ENCODE data around the gene PKD1L1.
"Not testable (repeated sequence)": the region's sequence is repeated elsewhere in the genome, so short reads cannot be mapped to it uniquely, and the experiment has no call there.

PKD1L1 gene

DNA sequence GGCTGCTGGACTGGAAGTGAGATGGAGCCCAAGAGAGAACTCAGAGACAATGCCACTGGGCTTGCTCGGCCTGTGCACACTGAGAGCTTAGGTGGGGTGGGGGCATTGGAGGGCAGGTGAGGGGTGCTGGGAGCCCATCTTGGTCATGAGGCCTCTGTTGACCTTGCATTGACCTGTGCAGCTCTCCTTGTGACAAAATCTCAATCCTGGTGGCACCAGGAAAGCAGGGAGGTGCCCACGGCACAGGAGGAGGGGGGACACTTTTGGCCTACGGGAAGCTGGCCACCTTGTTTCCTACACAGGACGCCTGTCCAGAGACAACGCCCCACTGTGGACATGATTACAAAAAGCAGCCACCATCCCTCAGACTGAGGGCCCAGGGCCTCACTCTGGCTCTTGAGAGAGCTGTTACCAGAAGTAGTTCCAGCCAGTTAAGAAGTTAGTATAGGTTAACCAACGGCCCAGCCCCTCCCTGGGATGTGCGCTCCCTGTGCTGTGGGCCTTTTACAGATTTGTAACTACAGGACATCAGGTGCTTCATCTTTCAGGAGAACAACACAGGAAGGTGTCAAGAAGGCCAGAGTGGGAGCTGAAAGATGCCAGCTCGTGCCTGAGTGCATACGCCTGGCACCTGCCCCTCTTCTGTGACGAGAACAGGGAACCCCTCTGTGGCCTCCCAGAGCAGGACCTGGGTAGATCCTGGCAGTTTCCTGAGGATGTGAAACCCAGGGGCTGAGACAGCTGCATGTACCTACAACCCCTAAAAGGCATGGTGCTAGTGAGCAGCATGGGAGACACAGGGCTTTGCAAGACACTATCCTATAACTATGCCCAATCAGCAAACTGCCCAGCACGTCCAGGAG lies 10.3 kb downstream of the PKD1L1 start:
- DNase-seq: no peak

DNA sequence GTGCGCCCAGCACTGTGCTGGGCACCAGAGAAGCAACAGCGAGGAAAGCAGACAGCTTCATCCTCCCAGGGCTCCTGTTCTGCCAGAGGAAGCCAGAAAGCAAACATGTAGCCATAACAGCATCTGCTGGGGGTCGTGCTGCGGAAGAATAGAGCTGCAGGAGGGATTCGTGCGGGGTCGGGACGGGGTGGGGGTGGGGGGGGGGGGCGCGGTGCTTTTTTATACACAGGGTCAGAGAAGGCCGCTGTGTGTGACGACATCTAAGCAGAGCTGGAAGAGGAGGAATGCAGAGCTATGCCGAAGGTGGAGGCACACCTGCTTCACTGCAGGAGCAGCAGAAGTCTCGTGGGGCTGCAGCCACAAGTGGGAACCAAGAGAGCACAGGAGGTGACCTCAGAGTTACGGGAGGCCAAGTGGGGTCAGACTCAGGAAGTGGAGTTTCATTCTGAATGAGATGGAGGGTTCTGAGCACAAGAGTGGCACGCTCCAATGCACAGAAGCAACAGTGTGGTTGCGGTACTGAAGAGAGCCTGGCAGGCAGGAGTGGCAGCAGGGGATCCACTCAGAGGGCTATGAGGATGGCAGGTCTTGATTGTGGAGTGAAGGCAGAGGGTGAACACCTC lies 11.1 kb downstream of the PKD1L1 start:
- DNase-seq: no peak

DNA sequence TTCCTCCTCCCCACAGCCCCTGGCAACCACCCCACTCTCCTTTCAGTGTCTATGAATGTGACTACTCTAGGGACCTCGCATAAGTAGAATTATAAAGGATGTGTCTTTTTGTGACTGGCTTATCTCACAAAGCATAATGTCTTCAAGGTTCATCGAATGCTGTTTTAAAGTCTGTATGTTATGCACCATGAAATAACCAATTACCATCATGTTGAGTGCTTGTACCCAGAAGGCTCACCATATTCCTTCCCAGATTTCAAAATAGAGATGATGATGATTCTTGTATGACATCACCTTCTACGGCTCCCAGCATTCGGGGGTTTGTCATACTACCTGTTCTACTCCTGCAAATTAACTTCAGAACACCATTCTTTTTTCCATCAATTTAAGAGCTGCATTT lies 11.9 kb downstream of the PKD1L1 start:
- no peak for DNase-seq

DNA sequence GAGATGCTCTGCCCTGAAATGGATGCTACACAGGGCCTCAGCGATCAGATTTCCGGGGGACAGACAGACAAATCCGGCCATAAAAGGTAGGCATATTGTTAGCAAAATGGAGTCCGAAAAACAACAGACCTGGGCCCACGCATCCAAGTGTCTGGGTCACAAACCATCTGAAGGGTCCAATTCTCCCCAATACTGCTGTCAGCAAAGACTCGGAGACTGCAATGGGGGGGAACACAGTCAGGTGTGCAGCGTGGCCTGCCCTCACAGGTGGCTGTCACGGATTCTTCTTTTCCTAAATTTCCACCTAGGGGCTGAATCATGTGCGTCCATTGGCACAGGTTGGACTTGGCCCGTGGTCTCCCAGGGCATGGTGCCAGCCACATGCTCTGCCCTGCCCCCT lies 12.9 kb downstream of the PKD1L1 start:
- DNase-seq: no peak

DNA sequence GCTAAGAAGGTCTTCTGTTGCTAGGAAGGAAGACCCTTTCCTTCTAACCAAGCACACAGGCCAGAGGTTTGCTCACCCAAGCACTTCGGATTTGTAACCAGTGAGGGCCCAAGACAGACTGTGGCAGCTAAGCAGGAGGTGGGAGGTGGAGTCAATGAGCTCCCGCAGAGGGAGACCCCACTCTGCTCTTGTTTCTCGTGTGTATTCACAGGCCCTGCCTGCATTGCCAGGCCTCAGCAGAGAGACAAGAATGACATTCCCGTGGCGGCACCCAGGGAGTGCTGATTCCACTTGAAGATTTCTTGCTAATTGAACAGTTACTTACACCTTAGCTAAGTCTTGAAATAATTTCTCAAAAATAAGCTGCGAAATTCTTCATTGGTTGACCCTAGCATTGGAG lies 13.4 kb downstream of the PKD1L1 start:
- DNase-seq: no peak

DNA sequence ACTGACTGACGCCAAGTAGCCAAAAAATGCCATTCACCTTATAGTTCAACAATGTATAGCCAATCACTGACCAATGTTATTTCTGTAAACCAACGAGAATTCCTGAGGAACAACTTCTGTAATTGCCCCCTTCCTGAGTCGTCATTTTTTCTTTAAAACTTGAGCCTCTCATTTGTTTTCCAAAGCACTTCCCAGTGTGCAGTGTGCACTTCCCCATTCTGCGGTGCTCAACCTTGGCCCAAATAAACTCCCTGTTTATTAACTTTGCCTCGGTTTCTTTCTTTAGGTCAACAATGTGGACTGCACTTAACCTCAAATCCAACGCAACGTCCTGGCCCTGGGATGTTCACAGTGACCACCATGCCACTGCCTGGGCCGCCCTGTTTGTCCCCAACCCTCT lies 15.1 kb downstream of the PKD1L1 start:
- no peak for DNase-seq

DNA sequence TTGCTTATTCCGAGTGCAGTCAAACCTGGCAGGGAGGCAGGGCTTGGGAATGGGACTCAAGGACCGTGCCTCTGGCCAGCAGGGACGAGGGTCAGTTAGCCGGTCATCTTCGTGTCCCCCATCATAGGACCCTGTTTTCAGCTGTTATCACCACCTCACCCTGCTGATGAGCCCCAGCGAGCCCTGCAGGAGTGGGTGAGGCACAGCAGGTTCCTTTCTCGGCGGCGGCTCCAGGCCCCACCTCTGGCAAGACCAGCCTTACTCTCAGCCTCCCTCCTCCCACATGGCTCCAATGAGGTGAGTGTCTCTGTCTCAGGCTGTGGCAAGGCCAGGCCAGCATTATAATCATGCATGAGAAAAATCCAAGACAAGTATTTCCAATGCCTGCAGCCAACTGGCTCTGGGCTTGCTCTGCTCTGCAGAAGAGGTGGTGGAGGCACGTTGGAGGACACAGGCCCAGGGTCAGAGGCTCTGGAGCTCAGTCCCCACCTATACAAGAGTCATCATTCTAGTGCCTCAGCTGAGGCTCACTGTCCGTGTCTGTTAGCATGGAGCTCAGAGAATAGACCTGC lies 15.7 kb downstream of the PKD1L1 start:
- DNase-seq: no peak

DNA sequence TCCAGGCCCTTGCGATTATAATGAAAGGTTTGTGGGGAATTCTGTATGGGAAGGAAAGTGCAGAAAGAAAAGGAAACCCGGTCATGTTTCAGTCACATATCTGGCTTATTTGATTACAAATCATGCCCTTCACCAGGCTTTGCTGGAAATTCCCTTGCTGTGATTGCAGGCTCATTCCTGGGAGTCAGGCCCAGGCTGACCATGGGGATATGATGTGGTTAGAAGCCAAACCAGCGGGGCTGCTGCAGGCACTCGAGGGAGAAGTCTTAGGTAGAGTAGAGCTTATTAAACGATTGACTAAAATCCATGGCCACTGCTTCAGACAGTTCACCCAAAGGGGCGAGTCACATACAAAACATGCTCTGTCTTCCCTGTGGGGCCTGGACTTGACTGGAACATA lies 16.2 kb downstream of the PKD1L1 start:
- no peak for DNase-seq

DNA sequence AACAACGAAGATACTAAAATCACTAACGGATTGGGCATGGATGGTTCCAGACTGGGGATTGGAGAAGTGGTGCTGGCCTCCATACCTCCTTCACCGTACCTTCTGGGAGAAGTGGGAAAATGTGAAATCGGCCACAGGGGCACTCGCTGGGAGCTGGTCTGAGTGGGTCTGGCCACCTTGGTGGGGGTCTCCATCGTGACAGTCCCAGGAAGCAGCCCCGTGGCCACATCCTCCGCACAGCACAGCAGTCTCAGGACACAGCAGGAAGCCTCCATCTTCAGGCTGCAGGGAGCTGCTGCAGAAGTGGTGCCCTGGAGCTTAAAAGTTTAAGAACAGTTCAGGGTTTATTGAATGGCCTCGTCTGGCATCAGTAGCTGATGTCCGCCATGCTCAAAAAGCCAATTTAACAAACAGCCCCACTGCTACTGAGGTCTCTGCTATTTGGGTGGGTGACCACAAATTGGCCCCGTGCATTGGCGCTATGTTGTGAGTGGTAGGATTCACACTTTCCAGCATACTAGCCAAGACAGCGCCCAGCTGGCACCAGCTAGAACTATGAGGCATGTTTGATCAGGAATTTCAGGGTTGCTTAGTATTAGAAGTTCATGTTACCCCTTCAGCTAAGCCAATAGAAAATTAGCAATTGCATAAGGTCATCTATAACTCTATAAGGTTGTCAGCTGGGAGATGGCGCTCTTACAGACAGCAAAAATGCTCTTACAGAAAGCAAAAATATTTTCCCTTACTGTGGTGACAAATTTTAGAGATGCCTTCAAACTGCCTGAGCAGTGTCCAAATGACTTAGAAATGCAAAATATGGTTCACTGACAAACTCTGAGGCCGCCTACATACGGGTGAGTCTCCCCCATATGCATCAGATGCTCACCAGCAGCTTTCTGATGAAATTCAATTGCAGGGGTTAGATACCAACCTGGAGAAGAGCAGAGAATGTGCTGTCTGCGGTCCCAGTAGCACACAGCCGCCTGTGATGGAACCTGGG lies 17.0 kb downstream of the PKD1L1 start:
- DNase-seq: no peak

DNA sequence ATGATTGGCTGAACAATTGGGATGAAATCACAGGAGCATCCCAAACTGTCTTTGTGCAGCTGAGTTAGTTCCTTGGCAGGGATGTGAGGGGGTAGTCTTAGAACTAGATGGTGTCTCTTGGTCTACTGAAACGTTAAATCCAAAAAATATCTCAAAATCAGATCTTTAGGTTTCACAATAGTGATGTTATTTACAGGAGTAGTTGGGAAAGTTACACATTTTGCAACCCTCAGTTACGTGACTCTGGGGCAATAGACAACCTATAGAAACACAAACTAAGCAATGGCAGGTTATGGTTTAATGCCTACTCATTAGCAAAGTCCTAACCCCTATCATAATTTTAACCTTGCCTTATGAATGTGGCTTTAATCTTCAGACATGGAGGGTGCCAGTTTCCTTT lies 24.0 kb downstream of the PKD1L1 start:
- DNase-seq: no peak

DNA sequence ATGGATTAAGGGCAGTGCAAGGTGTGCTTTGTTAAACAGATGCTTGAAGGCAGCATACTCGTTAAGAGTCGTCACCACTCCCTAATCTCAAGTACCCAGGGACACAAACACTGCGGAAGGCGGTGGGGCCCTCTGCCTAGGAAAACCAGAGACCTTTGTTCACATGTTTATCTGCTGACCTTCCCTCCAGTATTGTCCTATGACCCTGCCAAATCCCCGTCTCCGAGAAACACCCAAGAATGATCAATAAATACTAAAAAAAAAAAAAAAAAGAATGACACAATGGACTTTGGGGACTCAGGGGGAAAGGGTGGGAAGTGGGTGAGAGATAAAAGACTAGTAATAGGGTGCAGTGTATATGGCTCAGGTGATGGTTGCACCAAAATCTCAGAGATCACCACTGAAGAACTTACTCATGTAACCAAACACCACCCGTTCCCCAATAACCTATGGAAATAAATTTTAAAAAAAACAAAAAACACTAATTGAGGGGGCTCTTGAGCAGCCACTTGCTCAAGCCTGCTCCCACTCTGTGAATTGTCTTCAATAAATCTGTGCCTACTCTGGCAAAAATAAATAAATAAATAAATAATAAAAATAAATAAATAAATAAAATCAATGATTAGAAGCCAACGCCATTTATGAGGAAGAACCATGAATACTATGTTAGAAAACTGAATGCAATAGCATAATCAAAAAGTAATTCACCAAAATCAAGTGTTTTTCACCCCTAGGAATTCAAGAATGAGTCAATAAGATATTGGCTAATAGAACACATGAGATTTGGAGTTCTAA lies 25.0 kb downstream of the PKD1L1 start:
- DNase-seq: not testable (repeated sequence)

DNA sequence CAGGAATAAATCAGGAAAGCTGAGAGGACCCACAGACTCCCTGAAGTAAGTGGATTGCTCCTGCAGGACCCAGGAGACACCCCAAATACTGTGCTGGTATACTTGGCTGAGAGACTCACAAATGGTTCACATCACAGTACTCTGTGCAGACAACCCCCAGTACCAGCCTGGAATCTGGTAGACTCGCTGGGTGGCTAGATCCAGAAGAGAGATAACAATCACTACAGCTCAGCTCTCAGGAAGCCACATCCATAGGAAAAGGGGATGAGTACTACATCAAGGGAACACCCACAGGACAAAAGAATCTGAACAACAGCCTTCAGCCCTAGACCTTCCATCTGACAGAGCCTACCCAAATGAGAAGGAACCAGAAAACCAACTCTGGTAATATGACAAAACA lies 31.8 kb downstream of the PKD1L1 start:
- DNase-seq: not testable (repeated sequence)

DNA sequence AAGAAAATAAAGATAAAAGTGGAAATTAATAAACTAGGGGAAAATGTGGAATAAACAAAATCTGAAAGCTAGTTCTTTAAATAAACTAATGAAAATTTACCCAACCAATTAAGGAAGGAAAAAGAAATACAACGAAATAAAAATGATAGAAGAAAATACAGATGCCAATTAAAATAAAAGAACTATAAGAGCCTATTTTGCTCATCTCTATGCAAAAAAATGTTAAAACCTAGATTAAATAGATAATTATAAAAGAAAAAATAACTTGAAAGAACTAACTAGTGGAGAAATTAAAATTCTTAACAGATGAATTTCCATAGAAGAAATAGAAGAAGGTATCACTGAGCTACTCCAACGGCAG lies 32.7 kb downstream of the PKD1L1 start:
- DNase-seq: no peak

DNA sequence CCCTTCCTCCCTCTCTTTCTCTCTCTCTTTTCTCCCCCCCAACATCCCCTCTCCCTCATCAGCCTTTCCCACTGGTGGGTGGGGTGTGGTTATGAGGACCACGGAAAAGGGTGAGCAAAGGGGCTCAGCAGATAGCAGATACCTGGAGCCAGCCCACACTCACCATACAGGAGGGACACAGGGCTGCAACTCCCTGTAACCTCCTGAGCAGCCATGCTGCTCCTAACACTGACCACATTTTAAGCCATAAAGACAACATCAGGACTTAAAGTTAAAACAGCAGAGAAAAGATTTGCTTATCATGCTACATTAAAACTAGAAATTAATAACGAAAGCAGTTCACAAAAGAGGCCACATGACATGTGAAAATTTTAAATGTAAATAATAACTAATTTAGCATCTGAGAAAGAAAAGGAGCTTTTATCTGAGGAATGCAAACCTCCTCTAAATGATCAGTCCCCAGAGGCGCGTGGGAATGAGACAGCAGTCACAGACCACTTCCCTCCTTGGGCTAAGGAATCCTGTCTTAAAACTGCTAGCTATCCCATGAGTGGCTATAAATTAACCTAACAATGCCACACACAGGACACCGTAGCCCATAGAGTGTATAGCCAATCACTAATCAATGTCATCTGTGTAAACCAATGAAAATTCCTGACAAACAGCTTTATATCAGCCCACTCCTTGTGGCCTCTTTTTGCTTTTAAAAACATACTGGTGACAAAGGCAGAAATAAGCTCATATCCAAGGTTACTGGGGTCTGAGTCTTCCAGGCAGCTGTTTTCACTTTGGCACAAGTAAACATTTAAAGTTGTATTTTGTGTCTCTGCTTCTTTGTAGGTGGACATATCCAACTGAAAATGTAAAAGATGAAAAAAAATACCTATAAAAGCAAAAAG lies 33.3 kb downstream of the PKD1L1 start:
- DNase-seq: no peak

DNA sequence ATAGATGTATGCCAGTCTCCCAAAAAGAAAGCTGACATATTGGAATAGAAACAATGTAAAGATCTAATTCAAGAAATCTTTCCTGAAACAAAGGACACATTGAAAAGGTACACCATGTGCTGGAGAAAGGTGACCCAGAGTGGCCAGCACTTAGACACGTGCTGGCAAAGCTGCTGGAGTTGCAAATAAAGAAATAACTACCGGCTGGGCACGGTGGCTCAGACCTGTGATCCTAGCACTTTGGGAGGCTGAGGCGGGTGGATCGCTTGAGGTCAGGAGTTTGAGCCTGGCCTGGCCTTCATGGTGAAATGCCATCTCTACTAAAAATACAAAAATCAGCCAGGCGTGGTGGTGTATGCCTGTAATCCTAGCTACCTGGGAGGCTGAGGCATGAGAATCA lies 35.9 kb downstream of the PKD1L1 start:
- DNase-seq: no peak

DNA sequence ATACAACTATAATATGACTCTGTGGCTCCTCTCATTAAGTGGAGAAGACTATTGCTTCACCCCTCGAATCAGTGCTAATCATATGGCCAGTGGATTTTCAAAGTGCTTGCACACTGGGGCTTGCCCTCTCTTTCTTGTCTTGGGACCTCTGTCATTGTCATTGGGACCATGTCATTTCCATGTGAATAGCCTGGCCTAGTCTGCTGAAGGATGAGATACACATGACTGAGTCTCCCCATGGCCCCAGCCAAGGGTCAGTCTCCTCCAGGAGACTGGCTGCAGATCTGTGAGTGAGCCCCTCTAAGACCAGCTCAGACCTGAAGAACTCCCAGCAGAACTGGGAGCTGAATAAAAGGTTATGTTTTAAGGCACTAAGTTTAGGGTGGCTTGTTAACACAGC lies 39.5 kb downstream of the PKD1L1 start:
- no peak for DNase-seq

DNA sequence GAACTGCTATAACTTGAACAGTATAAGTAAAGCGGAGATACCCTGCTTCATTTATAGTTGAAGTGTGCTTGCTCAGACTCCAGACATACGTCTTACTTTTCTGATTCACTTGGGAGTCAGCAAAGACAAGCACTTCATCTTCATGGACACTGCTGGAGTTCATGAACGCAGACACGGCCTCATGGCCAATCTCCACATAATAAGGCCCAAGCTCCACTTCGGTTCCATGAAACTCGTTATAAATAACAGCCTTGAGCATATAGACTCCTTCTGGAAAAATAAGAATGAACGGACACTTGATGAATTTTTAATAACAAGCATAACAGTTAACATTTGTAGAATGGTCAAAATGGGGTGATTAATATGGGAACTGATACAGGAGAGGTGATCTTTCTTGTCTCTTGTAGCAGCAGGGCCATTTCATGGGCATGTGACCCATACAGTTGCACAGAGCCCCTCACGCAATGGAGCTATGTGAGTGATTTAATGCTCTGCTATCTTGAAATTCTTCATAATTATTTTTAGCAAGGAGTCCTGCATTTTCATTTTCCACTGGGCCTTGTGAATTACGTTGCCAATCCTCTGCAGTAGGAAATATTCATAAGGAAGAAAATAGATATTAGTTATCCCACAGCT lies 40.2 kb downstream of the PKD1L1 start:
- no peak for DNase-seq

DNA sequence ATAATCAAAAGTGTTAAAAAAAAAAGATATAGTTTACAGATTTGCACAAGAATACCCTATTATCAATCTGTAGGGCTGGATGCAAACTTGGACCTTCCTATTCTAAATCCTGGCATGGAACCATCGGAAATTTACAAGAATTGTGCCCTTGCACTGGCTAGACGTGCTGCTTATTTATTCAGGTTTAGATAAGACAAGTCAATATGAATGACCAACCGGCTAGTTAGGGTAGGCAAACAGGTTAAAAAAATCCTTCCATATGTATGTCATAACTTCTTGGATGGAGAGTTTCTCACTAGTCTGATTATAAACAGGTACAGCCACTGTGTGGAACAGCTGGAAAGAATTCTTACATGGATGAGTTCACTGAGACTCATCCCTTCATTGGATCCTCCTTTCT lies 41.4 kb downstream of the PKD1L1 start:
- no peak for DNase-seq

DNA sequence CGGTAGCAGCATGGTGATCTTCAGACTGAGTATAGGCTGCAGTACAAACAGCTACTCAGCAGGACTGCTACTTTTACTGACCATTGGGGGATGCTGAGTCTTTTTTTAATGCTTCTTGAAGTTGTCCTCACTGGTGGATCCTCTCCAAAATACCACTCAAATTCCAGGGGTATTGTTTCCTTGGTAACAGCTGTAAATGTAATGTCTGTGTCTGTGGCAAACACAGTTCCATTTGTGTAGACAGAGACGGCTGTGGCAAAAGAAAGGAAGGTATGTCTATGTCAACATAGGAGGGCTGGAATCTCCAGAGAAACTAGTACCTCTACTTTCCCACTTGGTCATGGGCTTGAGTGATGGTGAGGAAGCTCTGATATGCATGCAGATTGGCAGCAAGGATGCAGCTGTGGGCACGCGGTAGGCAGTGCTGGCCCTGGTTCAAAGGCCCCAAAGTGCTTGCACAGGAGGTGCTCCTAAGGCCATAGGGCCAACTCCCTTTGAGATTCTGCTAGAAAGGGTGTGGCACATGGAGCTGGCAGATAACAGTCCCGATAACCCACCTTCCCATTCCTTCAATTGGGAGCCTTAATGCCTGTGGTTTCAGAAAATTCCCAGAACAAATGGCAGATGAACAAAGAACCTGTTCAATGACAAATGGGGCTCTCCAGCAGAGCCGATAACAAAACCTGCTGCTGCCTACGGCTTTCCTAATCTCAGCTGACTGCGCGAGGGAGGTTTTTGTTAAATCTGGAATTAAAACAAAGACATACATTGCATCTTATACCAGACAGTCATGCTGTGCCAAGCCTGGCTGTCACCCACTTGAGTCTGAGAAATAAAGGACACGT lies 43.0 kb downstream of the PKD1L1 start:
- DNase-seq: no peak

DNA sequence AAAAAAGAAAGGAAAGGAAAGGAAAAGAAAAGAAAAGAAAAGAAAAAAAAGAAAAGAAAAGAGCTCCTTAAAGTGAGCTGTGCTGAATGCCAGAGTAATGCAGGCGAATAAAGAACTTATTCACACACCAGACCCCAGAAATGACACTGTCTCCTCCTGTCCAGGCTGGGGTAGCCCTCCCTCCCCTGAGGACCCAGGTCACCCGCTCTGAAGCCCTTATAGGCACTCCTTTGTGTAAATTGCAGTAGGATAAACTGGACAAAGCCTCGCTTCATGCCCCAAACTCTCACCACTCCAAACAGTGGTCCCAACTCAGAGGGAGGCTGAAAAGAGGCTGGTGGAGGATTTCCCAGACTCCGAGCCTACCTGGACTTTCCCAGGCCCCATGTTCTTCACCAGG lies 46.3 kb downstream of the PKD1L1 start:
- no peak for DNase-seq

All from NCI-H526 (cell line).